Upper lobe of right lung (tissue), 1 donor: ENCODE data around the gene PDK2. TPM values are rescaled to one million over a fixed set of nuclear protein-coding genes. Genes with fewer than 3 reads are reported as not detected.

Source experiments
- ATAC-seq: fragments of 200-7000 bp; cut with Tn5 transposase; one replicate; pipeline ENCODE4 v1.9.1; 2020; ENCODE audit warnings: mild to moderate bottlenecking, moderate library complexity
- DNase-seq: peaks from one replicate; pipeline ENCODE4 v3.0.0-alpha.2; 2020
- H3K27ac ChIP-seq: fragments of 200-600 bp; one replicate; pipeline ENCODE4 v1.8.0; 2022
- H3K27me3 ChIP-seq: fragments of 200-600 bp; one replicate; pipeline ENCODE4 v1.8.0; 2022; ENCODE audit warnings: mild to moderate bottlenecking
- H3K36me3 ChIP-seq: fragments of 200-600 bp; one replicate; pipeline ENCODE4 v1.8.0; 2022
- H3K4me1 ChIP-seq: fragments of 200-600 bp; one replicate; pipeline ENCODE4 v1.8.0; 2022
- H3K4me3 ChIP-seq: fragments of 200-600 bp; one replicate; pipeline ENCODE4 v1.8.0; 2022; ENCODE audit warnings: mild to moderate bottlenecking
- H3K9me3 ChIP-seq: fragments of 200-600 bp; one replicate; pipeline ENCODE4 v1.8.0; 2022
- intact Hi-C: fragments of 100-400 bp; cut with DNase I; formaldehyde crosslinking; loops from one replicate; pipeline ENCODE4 v1.11.0; 2022
- total RNA-seq: library from RNA; stranded (reverse); fragmentation: NEBNext Ultra II Directional; extraction: Animal tissue kit (Norgen Biotek cat#: 25700); gene quantifications from one replicate; pipeline ENCODE4 v1.2.1, GENCODE V29; 2021
- TF ChIP-seq, protein P1 (sequence below): fragments of 200-600 bp; IDR thresholded peaks from one replicate; pipeline ENCODE4 v1.8.0; 2022; ENCODE audit warnings: antibody characterized with exemption
- donor health status: DM: no; HTN: yes; CAD: no; lungs with severe emphysema.

The PDK2 gene
- total RNA-seq, 1 donor from 2014 or later = 30.2 TPM

DNA sequence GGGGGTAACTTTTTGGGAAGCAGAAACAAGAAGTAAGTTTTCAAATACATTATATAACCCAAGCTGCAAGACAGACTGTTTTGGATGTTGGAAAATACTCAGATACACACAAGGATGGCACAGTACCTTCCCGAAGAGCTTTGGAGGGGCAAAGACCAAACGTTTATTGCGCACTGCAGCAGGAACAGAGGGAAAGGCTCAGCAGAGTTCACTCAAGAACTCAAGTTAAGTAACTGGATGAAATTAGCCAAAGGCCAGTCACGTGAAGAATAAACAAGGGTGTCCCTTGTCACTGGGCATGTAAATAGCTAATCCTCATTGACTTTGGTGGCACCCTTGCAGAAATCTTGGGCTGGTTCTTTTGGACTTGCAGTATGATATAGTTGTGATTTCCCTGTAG, 2.8 kb downstream of the PDK2 start:
- DNase-seq (no peak), ATAC-seq (no peak)
- no peak overlapping the region for H3K4me3 ChIP-seq
- peaks cover 27% of the 10 kb centered on the region for H3K36me3 ChIP-seq
- H3K27ac ChIP-seq = no peak overlapping the region
- H3K27me3 ChIP-seq = no peaks in the 10 kb centered on the region
- TF ChIP-seq, protein P1, sequence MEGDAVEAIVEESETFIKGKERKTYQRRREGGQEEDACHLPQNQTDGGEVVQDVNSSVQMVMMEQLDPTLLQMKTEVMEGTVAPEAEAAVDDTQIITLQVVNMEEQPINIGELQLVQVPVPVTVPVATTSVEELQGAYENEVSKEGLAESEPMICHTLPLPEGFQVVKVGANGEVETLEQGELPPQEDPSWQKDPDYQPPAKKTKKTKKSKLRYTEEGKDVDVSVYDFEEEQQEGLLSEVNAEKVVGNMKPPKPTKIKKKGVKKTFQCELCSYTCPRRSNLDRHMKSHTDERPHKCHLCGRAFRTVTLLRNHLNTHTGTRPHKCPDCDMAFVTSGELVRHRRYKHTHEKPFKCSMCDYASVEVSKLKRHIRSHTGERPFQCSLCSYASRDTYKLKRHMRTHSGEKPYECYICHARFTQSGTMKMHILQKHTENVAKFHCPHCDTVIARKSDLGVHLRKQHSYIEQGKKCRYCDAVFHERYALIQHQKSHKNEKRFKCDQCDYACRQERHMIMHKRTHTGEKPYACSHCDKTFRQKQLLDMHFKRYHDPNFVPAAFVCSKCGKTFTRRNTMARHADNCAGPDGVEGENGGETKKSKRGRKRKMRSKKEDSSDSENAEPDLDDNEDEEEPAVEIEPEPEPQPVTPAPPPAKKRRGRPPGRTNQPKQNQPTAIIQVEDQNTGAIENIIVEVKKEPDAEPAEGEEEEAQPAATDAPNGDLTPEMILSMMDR = no peak
- peaks cover 26% of the 10 kb centered on the region for H3K4me1 ChIP-seq
- intact Hi-C loops = no loop called here
- H3K9me3 ChIP-seq = no peaks in the 10 kb centered on the region

DNA sequence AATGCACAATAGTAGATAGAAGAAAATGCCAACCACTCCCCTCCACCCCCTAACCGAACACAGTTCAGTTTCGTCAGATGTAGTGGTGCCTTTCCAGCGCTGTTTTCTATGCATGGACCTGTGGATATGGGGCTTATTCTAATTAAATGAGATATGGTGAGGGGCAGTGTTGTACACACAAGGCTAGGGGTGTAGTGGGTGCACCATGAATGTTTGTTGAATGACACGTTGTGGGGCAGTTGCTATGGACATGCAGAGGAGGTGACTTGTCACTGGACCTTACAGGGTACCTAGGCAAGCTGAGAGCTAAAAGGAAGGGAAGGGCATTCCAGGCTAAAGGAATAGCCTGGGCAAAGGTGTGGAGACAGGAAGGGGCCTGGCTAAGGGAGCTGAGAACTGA, 3.4 kb downstream of the PDK2 start:
- Histone ChIP-seq H3K36me3 (peaks cover 27% of the 10 kb centered on the region), H3K4me1 (peaks cover 26% of the 10 kb centered on the region), H3K4me3 (no peak overlapping the region), H3K27me3 (no peaks in the 10 kb centered on the region), H3K9me3 (no peaks in the 10 kb centered on the region), H3K27ac (no peak overlapping the region)
- ATAC-seq (no peak), DNase-seq (no peak)
- intact Hi-C loops = no loop called here
- TF ChIP-seq, protein P1 = no peak

DNA sequence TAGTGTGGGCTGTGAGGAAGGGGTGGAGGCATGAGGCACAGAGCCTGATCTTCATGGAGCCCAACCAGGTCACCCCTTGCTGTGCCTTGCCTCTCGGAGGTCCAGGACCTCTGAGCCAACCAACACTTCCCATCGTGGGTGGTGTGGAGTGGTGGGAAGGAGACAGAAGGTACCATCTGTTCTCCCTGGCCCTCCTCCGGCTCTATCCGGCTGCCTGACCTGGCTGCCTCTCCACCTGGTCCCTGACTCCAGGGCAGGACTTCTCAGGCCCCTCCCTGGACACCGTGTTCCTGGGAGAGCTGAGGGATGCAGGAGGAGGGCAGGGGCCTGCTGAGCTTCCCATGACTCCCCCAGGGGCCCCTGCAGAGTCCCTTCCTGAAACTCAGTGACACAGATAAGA, 3.9 kb downstream of the PDK2 start:
- Histone ChIP-seq H3K27me3 (no peaks in the 10 kb centered on the region), H3K27ac (no peak overlapping the region), H3K4me1 (peaks cover 26% of the 10 kb centered on the region), H3K4me3 (no peak overlapping the region), H3K36me3 (peaks cover 27% of the 10 kb centered on the region), H3K9me3 (no peaks in the 10 kb centered on the region)
- intact Hi-C loops = no loop called here
- TF ChIP-seq, protein P1 = no peak
- no peak for DNase-seq
- ATAC-seq = no peak

DNA sequence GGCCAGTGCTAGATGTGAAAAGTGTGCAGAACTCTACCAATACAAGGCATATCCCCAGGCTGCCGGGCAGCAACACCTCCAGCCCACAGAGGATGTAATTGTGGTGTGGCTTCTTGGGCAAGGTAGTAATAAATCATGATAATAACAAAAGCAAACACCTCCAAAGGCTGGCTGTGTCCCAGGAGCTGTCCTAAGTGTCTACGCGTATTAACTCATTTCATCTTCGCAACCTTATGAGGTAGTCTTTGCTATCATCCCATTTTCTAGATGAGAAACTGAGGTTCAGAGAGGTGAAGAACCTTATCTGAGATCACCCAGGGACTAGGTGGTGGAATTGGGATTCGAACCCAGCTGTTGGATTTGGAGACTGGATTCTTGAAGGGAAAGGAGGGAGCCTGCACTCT, 5.3 kb downstream of the PDK2 start:
- Histone ChIP-seq H3K9me3 (no peaks in the 10 kb centered on the region), H3K27me3 (no peaks in the 10 kb centered on the region), H3K36me3 (peaks cover 32% of the 10 kb centered on the region), H3K4me3 (no peak overlapping the region), H3K27ac (no peak overlapping the region), H3K4me1 (peaks cover 26% of the 10 kb centered on the region)
- DNase-seq = no peak
- ATAC-seq = no peak
- intact Hi-C loops = no loop called here
- TF ChIP-seq, protein P1 = no peak

DNA sequence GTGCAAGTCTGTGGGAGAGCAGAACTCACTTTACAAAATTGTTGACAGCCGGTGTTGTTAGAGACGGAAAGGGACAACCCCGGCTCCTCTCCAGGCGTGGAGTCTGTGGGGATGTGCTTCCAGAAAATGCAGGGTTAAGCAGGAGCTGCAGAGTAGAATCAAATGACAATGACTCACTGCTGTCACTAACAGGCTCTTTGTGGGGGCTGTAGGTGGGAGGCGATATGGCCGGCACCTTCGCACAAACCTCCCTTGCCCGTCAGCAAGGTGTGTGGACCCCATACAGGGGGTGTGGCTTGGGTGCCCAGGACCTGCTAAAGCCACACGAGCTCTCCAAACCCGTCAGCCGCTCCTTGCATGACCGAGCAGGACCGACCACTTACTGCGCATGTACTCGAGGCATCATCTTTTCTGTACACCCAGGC, 5.8 kb downstream of the PDK2 start:
- intact Hi-C loops = no loop called here
- TF ChIP-seq, protein P1 = no peak
- Histone ChIP-seq H3K36me3 (peaks cover 34% of the 10 kb centered on the region), H3K4me3 (no peak overlapping the region), H3K27ac (no peak overlapping the region), H3K4me1 (peaks cover 24% of the 10 kb centered on the region), H3K9me3 (no peaks in the 10 kb centered on the region), H3K27me3 (no peaks in the 10 kb centered on the region)
- ATAC-seq (no peak), DNase-seq (no peak)
